ENCODE results near the gene LRP1B. TPM values are rescaled to one million over a fixed set of nuclear protein-coding genes. Genes with fewer than 3 reads are reported as not detected.

The LRP1B gene
- total RNA-seq, 1 experiment from 2014 or later = 0.52 TPM

DNA sequence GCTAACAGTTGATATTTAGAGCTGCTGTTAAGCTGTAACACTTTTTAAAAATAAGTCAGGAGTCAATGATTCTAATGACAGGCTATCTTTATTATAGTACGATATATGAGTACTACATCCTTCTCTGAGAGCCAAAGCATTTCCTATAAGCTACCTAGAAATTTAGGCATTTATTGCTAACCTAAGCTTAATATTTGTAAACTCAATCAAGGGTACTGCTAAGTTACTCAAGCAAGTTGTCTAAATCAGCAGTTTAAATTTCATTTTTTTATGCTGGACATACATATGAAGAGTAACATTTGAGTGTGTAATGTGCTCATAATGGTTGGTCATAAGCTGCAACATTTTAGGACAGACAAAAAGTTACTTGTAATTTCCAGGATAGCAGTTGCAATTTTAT lies 1774.1 kb downstream of the LRP1B start (continued):
- no peak for TF ChIP-seq TCF7 (CRISPR knock-in tag; IDR thresholded peaks at IDR 0.05; ENCODE audit: low read depth)
- TF ChIP-seq JAZF1 (CRISPR knock-in tag; IDR thresholded peaks at IDR 0.05) = no peak
- TF ChIP-seq, protein P1, sequence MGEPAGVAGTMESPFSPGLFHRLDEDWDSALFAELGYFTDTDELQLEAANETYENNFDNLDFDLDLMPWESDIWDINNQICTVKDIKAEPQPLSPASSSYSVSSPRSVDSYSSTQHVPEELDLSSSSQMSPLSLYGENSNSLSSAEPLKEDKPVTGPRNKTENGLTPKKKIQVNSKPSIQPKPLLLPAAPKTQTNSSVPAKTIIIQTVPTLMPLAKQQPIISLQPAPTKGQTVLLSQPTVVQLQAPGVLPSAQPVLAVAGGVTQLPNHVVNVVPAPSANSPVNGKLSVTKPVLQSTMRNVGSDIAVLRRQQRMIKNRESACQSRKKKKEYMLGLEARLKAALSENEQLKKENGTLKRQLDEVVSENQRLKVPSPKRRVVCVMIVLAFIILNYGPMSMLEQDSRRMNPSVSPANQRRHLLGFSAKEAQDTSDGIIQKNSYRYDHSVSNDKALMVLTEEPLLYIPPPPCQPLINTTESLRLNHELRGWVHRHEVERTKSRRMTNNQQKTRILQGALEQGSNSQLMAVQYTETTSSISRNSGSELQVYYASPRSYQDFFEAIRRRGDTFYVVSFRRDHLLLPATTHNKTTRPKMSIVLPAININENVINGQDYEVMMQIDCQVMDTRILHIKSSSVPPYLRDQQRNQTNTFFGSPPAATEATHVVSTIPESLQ (CRISPR knock-in tag; IDR thresholded peaks at IDR 0.05) = no peak
- TF ChIP-seq, protein P2, sequence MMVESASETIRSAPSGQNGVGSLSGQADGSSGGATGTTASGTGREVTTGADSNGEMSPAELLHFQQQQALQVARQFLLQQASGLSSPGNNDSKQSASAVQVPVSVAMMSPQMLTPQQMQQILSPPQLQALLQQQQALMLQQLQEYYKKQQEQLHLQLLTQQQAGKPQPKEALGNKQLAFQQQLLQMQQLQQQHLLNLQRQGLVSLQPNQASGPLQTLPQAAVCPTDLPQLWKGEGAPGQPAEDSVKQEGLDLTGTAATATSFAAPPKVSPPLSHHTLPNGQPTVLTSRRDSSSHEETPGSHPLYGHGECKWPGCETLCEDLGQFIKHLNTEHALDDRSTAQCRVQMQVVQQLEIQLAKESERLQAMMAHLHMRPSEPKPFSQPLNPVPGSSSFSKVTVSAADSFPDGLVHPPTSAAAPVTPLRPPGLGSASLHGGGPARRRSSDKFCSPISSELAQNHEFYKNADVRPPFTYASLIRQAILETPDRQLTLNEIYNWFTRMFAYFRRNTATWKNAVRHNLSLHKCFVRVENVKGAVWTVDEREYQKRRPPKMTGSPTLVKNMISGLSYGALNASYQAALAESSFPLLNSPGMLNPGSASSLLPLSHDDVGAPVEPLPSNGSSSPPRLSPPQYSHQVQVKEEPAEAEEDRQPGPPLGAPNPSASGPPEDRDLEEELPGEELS (CRISPR knock-in tag; IDR thresholded peaks at IDR 0.05) = no peak
- TF ChIP-seq SOX15 (CRISPR knock-in tag; IDR thresholded peaks at IDR 0.05) = no peak
- TF ChIP-seq RORB (CRISPR knock-in tag; IDR thresholded peaks at IDR 0.05) = no peak
- TF ChIP-seq TP53 (CRISPR knock-in tag; IDR thresholded peaks at IDR 0.05) = no peak
- TF ChIP-seq NFE2L1 (CRISPR knock-in tag; IDR thresholded peaks at IDR 0.05) = no peak
- TF ChIP-seq ZNF671 (CRISPR knock-in tag; IDR thresholded peaks at IDR 0.05) = no peak

DNA sequence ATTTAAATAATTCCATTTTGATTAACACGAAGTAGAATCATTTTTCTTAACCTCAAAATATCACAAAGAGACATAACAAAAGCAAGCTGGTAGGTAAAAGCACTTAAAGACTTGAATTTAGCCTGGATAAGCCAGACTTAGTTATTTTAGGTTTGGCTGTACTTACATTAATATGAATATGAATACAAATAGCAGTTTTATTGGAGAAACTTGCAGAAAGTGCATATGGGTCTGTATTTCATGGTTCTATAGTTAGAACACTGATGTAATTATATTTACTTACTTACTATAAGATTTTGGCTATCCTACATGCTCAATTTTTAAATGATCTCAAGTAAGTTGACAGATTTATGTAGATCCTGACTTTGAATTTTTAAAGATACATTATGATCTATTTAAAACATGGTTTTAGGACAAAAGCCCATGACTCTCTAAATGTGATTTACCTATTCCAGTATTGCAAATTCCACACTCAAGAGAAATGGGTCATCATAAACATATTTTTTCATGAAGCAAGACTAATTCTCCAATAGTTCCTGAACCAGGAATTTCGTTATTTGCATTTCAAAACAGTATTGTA lies 1775.2 kb downstream of the LRP1B start:
- ChIA-PET POLR2A (no interaction called here), CTCF (no interaction called here)
- TF ChIP-seq TEAD1 (CRISPR knock-in tag; IDR thresholded peaks at IDR 0.05) (no peak), EMX1 (CRISPR knock-in tag; IDR thresholded peaks at IDR 0.05) (no peak), IRF2 (CRISPR knock-in tag; IDR thresholded peaks at IDR 0.05; ENCODE audit: borderline replicate concordance, low read depth) (no peak), KAT7 (CRISPR knock-in tag; IDR thresholded peaks at IDR 0.05; ENCODE audit: borderline replicate concordance) (no peak), HMGA2 (CRISPR knock-in tag; IDR thresholded peaks at IDR 0.05) (no peak), FOXK1 (CRISPR knock-in tag; IDR thresholded peaks at IDR 0.05) (no peak), ELF4 (CRISPR knock-in tag; IDR thresholded peaks at IDR 0.05; ENCODE audit: low read depth) (no peak), ZNF219 (CRISPR knock-in tag; IDR thresholded peaks at IDR 0.05; ENCODE audit: borderline replicate concordance) (no peak)
- TF ChIP-seq, protein P3, sequence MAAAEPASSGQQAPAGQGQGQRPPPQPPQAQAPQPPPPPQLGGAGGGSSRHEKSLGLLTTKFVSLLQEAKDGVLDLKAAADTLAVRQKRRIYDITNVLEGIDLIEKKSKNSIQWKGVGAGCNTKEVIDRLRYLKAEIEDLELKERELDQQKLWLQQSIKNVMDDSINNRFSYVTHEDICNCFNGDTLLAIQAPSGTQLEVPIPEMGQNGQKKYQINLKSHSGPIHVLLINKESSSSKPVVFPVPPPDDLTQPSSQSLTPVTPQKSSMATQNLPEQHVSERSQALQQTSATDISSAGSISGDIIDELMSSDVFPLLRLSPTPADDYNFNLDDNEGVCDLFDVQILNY (CRISPR knock-in tag; IDR thresholded peaks at IDR 0.05) = no peak
- TF ChIP-seq, protein P4, sequence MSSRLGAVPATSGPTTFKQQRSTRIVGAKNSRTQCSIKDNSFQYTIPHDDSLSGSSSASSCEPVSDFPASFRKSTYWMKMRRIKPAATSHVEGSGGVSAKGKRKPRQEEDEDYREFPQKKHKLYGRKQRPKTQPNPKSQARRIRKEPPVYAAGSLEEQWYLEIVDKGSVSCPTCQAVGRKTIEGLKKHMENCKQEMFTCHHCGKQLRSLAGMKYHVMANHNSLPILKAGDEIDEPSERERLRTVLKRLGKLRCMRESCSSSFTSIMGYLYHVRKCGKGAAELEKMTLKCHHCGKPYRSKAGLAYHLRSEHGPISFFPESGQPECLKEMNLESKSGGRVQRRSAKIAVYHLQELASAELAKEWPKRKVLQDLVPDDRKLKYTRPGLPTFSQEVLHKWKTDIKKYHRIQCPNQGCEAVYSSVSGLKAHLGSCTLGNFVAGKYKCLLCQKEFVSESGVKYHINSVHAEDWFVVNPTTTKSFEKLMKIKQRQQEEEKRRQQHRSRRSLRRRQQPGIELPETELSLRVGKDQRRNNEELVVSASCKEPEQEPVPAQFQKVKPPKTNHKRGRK (CRISPR knock-in tag; IDR thresholded peaks at IDR 0.05; ENCODE audit: borderline replicate concordance) = no peak
- TF ChIP-seq, protein P5, sequence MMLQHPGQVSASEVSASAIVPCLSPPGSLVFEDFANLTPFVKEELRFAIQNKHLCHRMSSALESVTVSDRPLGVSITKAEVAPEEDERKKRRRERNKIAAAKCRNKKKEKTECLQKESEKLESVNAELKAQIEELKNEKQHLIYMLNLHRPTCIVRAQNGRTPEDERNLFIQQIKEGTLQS (CRISPR knock-in tag; conservative IDR thresholded peaks at IDR 0.05) = no peak
- H3K36me3 Mint-ChIP-seq = no peaks in the 10 kb centered on the region
- no peak for ATAC-seq
- no peaks in the 10 kb centered on the region for H3K9me3 Mint-ChIP-seq
- no peak overlapping the region for H3K4me3 Mint-ChIP-seq
- H3K27ac Mint-ChIP-seq = peak overlapping the region; percentile 36; the same call in 1 of the 2 replicates
- peaks cover 27% of the 10 kb centered on the region for H3K4me1 Mint-ChIP-seq
- DNase-seq (ENCODE audit: low spot score) = no peak
- H3K27me3 Mint-ChIP-seq (ENCODE audit: low read depth) = no peaks in the 10 kb centered on the region

Measured in WTC11 (cell line).